HepG2 (cell line): ENCODE measurements around the gene USP14. TPM values are rescaled to one million over a fixed set of nuclear protein-coding genes. Genes with fewer than 3 reads are reported as not detected.

Experiments
- ATAC-seq: fragments of 200-7000 bp; cut with Tn5 transposase; 3 replicates; pipeline ENCODE4 v1.9.1; 2020; ENCODE audit warnings: mild to moderate bottlenecking, moderate library complexity
- BruUV-seq: library from RNA; stranded (reverse); fragments of 400-500 nt; replicated peaks from 2 replicates; lab custom pipeline; 2021; lab: Mats Ljungman, UMichigan
- CTCF ChIA-PET: fragments of 300-600 bp; formaldehyde crosslinking; extraction: SDS; loops from one replicate; lab custom pipeline; 2021; ENCODE audit warnings: low total read pairs, inconsistent platforms, low intra/inter-chr PET ratio; lab: Yijun Ruan, JAX
- POLR2A ChIA-PET: fragments of 350-600 bp; sonication (Branson Sonifier 250); formaldehyde crosslinking; loops from one replicate; lab custom pipeline; 2020; ENCODE audit warnings: antibody characterized with exemption, inconsistent platforms; lab: Yijun Ruan, JAX
- DNase-seq: peaks from one replicate; pipeline ENCODE4 v3.0.0-alpha.2; 2015; ENCODE audit warnings: low spot score
- FAIRE-seq: peaks from 3 replicates; lab custom pipeline; 2011; peaks lifted over from hg19 to GRCh38; lab: Jason Lieb, UNC
- H2AFZ ChIP-seq: one replicate; pipeline ENCODE4 v1.6.1; 2011; ENCODE audit warnings: low read length, inconsistent platforms
- H3K27ac ChIP-seq: fragments of 300-600 bp; 3 replicates; pipeline ENCODE4 v1.8.0; 2011; ENCODE audit warnings: mixed run types, mild to moderate bottlenecking, mixed read lengths, low read length, inconsistent platforms; ENCODE audit not compliant: insufficient read depth; ENCODE audit errors: extremely low read length
- H3K27me3 ChIP-seq, 2 experiments: fragments of 200-600 bp in 1 of 2; 2 replicates in 1 of 2; 3 replicates in 1 of 2; pipeline versions ENCODE4 v1.6.0 to v1.8.0; 2011; ENCODE audit warnings: low read length in 2 of 2, mild to moderate bottlenecking in 2 of 2, moderate library complexity in 2 of 2, inconsistent platforms in 1 of 2; ENCODE audit not compliant: insufficient read depth in 2 of 2, control insufficient read depth in 1 of 2
- H3K36me3 ChIP-seq, 2 experiments: fragments of 200-600 bp in 1 of 2; replicated peaks in 1 of 2; 2 replicates in 1 of 2; 3 replicates in 1 of 2; pipeline versions ENCODE4 v1.5.1 to v1.8.0; 2011; ENCODE audit warnings: low read length in 2 of 2, inconsistent platforms in 1 of 2; ENCODE audit not compliant: insufficient read depth in 2 of 2, control insufficient read depth in 1 of 2
- H3K4me1 ChIP-seq: 2 replicates; pipeline ENCODE4 v1.5.1; 2012; ENCODE audit warnings: low read length, inconsistent platforms; ENCODE audit not compliant: insufficient read depth
- H3K4me2 ChIP-seq: 2 replicates; pipeline ENCODE4 v1.6.0; 2011; ENCODE audit warnings: low read depth, low read length, inconsistent platforms
- H3K4me3 ChIP-seq, 3 experiments: fragments of 200-600 bp in 1 of 3; sonication (generic), shearing (Covaris generic) in 1 of 3; replicated peaks in 1 of 3; 2 replicates each; pipeline ENCODE4 v1.5.1; 2011 to 2016; ENCODE audit warnings: low read length in 3 of 3, inconsistent platforms in 2 of 3, low read depth in 2 of 3, mild to moderate bottlenecking in 2 of 3, control low read depth in 1 of 3, mixed read lengths in 1 of 3; ENCODE audit not compliant: insufficient read depth in 1 of 3
- H3K79me2 ChIP-seq: one replicate; pipeline ENCODE4 v1.6.1; 2011; ENCODE audit warnings: low read length, inconsistent platforms; ENCODE audit not compliant: insufficient read depth
- H3K9ac ChIP-seq: 2 replicates; pipeline ENCODE4 v1.6.0; 2011; ENCODE audit warnings: mild to moderate bottlenecking, low read depth, low read length, inconsistent platforms; ENCODE audit not compliant: insufficient read depth
- H3K9me3 ChIP-seq: 2 replicates; pipeline ENCODE4 v1.5.1; 2012; ENCODE audit warnings: mild to moderate bottlenecking, low read length
- H4K20me1 ChIP-seq: 2 replicates; pipeline ENCODE4 v1.6.0; 2011; ENCODE audit warnings: inconsistent platforms, mild to moderate bottlenecking, low read length, moderate library complexity; ENCODE audit not compliant: insufficient read depth
- ATF7-NPFF ChIP-seq: sonication (generic); formaldehyde crosslinking; IDR thresholded peaks from 2 replicates; pipeline ENCODE4 v1.8.1; 2023; ENCODE audit warnings: mild to moderate bottlenecking, low read depth, missing genetic modification reagents, moderate library complexity
- CCDC6 ChIP-seq: sonication (generic); formaldehyde crosslinking; IDR thresholded peaks from 2 replicates; pipeline ENCODE4 v1.8.1; 2022; ENCODE audit warnings: mild to moderate bottlenecking, missing genetic modification reagents, moderate library complexity
- FOXA3 ChIP-seq: IDR thresholded peaks from 2 replicates; pipeline ENCODE4 v1.6.1; 2016; ENCODE audit warnings: missing genetic modification reagents, missing compliant biosample characterization
- FOXJ3 ChIP-seq: sonication (generic); formaldehyde crosslinking; IDR thresholded peaks from 2 replicates; pipeline ENCODE4 v1.4.0; 2020; ENCODE audit warnings: missing genetic modification reagents, mild to moderate bottlenecking, borderline replicate concordance
- NCOR1 ChIP-seq: fragments of 200-600 bp; sonication (generic); IDR thresholded peaks from 2 replicates; pipeline ENCODE4 v1.7.0; 2017; ENCODE audit warnings: antibody characterized with exemption, low read length, borderline replicate concordance
- SIX4 ChIP-seq: sonication (generic); formaldehyde crosslinking; IDR thresholded peaks from 2 replicates; pipeline ENCODE4 v1.4.0; 2020; ENCODE audit warnings: missing genetic modification reagents
- ZBTB2 ChIP-seq: sonication (generic); formaldehyde crosslinking; IDR thresholded peaks from 2 replicates; pipeline ENCODE4 v1.8.0; 2022; ENCODE audit warnings: low read depth, missing genetic modification reagents
- ZNF256 ChIP-seq: sonication (generic); formaldehyde crosslinking; conservative IDR thresholded peaks from 2 replicates; pipeline ENCODE4 v1.4.0; 2020; ENCODE audit warnings: missing genetic modification reagents
- ZNF652 ChIP-seq: IDR thresholded peaks from 2 replicates; pipeline ENCODE4 v1.6.1; 2016; ENCODE audit warnings: low read depth, borderline replicate concordance
- ZNF660 ChIP-seq: sonication (generic); formaldehyde crosslinking; IDR thresholded peaks from 2 replicates; pipeline ENCODE4 v1.5.1; 2020; ENCODE audit warnings: mild to moderate bottlenecking, low read depth, missing genetic modification reagents, borderline replicate concordance
- WGBS: methylation state at CpG from one replicate; pipeline ENCODE4 v1.1.6; 2017; ENCODE audit warnings: low lambda C conversion rate; 5-methylcytosine and 5-hydroxymethylcytosine counted together
- in situ Hi-C: cut with HindIII; loops from 2 replicates; pipeline ENCODE4 v1.10.0; 2017; ENCODE audit warnings: low pct_unique_long_range_greater_than_20kb; ENCODE audit not compliant: extremely low pct_ligation_motif_present
- intact Hi-C: fragments of 100-400 bp; cut with micrococcal nuclease; formaldehyde crosslinking; loops from one replicate; pipeline ENCODE4 v1.10.0; 2022; ENCODE audit not compliant: unreplicated experiment
- polyA plus RNA-seq, 8 experiments: library from polyadenylated mRNA; depleted of rRNA in 3 of 8; stranded (reverse) in 7 of 8; unstranded in 1 of 8; fragments of >200 nt; fragmentation: Illumina TruSeq in 4 of 8; extraction: Trizol in 4 of 8; gene quantifications; 2 replicates each; pipeline versions ENCODE4 v1.2.1 to v1.2.3, GENCODE V29; 2011 to 2016; ENCODE audit warnings: low read depth in 4 of 8, missing spikeins in 1 of 8, mixed read lengths in 1 of 8; ENCODE audit not compliant: insufficient read depth in 1 of 8
- total RNA-seq, 5 experiments: library from RNA; depleted of rRNA; stranded (reverse); fragments of >200 nt; fragmentation: Illumina TruSeq; extraction: Trizol; gene quantifications; 2 replicates each; pipeline ENCODE4 v1.2.3, GENCODE V29; 2016; ENCODE audit warnings: low read depth in 1 of 5

Gene USP14
- total and polyA plus RNA-seq, 2 of the 13 experiments (the other 11 are each of a cell fraction or from before 2014, with no cell fraction given): 14.7 to 16.6 TPM

- ChIA-PET POLR2A (no interaction called here), CTCF (no interaction called here)
- no peak overlapping the region for H3K4me2 ChIP-seq
- no TSS peak for BruUV-seq
- DNase-seq (no peak), ATAC-seq (no peak), FAIRE-seq (no peak)
- H3K9me3 ChIP-seq: no peaks in the 10 kb centered on the region
- 91% methylated on average over 5 of the region's 5 CpGs for WGBS
- no peak overlapping the region for H3K27ac ChIP-seq
- no peak overlapping the region for H3K9ac ChIP-seq
- intact Hi-C loops (no loop called here), in situ Hi-C loops (no loop called here)
- H3K36me3 ChIP-seq: peaks cover 5 to 49% of the 10 kb centered on the region in 2 experiments; a peak in 4 of 5 replicates
- no peak overlapping the region for H3K4me3 ChIP-seq
- H3K79me2 ChIP-seq: peaks cover 13% of the 10 kb centered on the region
- no peaks in the 10 kb centered on the region for H4K20me1 ChIP-seq
- H3K27me3 ChIP-seq: no peaks in the 10 kb centered on the region; a peak in 1 of 5 replicates
- H2AFZ ChIP-seq: no peak overlapping the region
- TF ChIP-seq ZNF256 (CRISPR knock-in tag) (no peak), NCOR1 (no peak), SIX4 (CRISPR knock-in tag) (no peak), ZNF652 (no peak), FOXJ3 (CRISPR knock-in tag) (no peak), ZBTB2 (no peak), CCDC6 (CRISPR knock-in tag) (no peak), FOXA3 (CRISPR knock-in tag) (no peak), ATF7-NPFF (no peak), ZNF660 (CRISPR knock-in tag) (no peak)
- H3K4me1 ChIP-seq: no peaks in the 10 kb centered on the region
These were observed 14.0 kb downstream of the USP14 start for GRCh38 chr18:172361-172760.
